OCI-LY7 (cell line): ENCODE data around the gene TMEM131L. TPM values are rescaled to one million over a fixed set of nuclear protein-coding genes. Genes with fewer than 3 reads are reported as not detected.

Experiments
- BruUV-seq: library from RNA; stranded (reverse); fragments of 400-500 nt; replicated peaks from 2 replicates; lab custom pipeline; 2021; lab: Mats Ljungman, UMichigan
- CTCF ChIA-PET: fragments of 300-600 bp; sonication (Branson Sonifier 250); formaldehyde crosslinking; loops from one replicate; lab custom pipeline; 2022; ENCODE audit warnings: antibody characterized with exemption; ENCODE audit not compliant: unreplicated experiment; lab: Charles Lee
- POLR2A ChIA-PET: fragments of 300-600 bp; sonication (Branson Sonifier 250); formaldehyde crosslinking; loops from one replicate; lab custom pipeline; 2022; ENCODE audit warnings: antibody characterized with exemption; lab: Charles Lee
- DNase-seq: peaks from one replicate; pipeline ENCODE4 v3.0.0-alpha.2; 2015; ENCODE audit warnings: low spot score
- H2AFZ ChIP-seq: fragments of 200-600 bp; sonication (generic), shearing (Covaris generic); 2 replicates; pipeline ENCODE4 v1.6.1; 2014; ENCODE audit warnings: mild to moderate bottlenecking, antibody characterized with exemption, low read length, moderate library complexity
- H3K27ac ChIP-seq: fragments of 200-600 bp; sonication (generic); 2 replicates; pipeline ENCODE4 v1.5.1; 2014; ENCODE audit warnings: mixed run types, low read depth, mild to moderate bottlenecking, moderate library complexity, low read length, inconsistent platforms; ENCODE audit not compliant: poor library complexity, severe bottlenecking
- H3K36me3 ChIP-seq: fragments of 200-600 bp; sonication (generic); 2 replicates; pipeline ENCODE4 v1.6.1; 2014; ENCODE audit warnings: mild to moderate bottlenecking, antibody characterized with exemption, low read length, moderate library complexity, mixed read lengths; ENCODE audit not compliant: insufficient read depth
- H3K4me1 ChIP-seq: fragments of 200-600 bp; sonication (generic); 2 replicates; pipeline ENCODE4 v1.5.1; 2014; ENCODE audit warnings: mild to moderate bottlenecking, low read length; ENCODE audit not compliant: insufficient read depth, poor library complexity, severe bottlenecking
- H3K4me2 ChIP-seq: fragments of 200-600 bp; sonication (generic); 2 replicates; pipeline ENCODE4 v1.6.1; 2014; ENCODE audit warnings: mild to moderate bottlenecking, low read length
- H3K4me3 ChIP-seq: fragments of 200-600 bp; sonication (generic); 2 replicates; pipeline ENCODE4 v1.5.1; 2014; ENCODE audit warnings: mild to moderate bottlenecking, low read depth, low read length; ENCODE audit not compliant: poor library complexity, severe bottlenecking
- H3K79me2 ChIP-seq: fragments of 200-600 bp; sonication (generic); 2 replicates; pipeline ENCODE4 v1.6.1; 2016; ENCODE audit warnings: low read depth, mild to moderate bottlenecking, low read length, moderate library complexity, mixed read lengths; ENCODE audit not compliant: insufficient read depth
- H3K9me2 ChIP-seq: fragments of 200-600 bp; sonication (generic); 2 replicates; pipeline ENCODE4 v1.6.1; 2016; ENCODE audit warnings: mild to moderate bottlenecking, low read length, mixed read lengths; ENCODE audit not compliant: insufficient read depth
- H3K9me3 ChIP-seq: fragments of 200-600 bp; sonication (generic); 2 replicates; pipeline ENCODE4 v1.6.1; 2014; ENCODE audit warnings: mild to moderate bottlenecking, mixed run types, low read length, mixed read lengths
- H4K20me1 ChIP-seq: fragments of 200-600 bp; sonication (generic); 2 replicates; pipeline ENCODE4 v1.6.1; 2014; ENCODE audit warnings: mild to moderate bottlenecking, antibody characterized with exemption, low read length, moderate library complexity, mixed read lengths; ENCODE audit not compliant: insufficient read depth
- EZH2phosphoT487 ChIP-seq: fragments of 200-600 bp; sonication (generic); IDR thresholded peaks from 2 replicates; pipeline ENCODE4 v1.6.1; 2018; ENCODE audit warnings: low read depth, borderline replicate concordance, mild to moderate bottlenecking, mixed run types, antibody characterized with exemption, low read length, moderate library complexity, mixed read lengths
- intact Hi-C: fragments of 100-400 bp; cut with micrococcal nuclease; formaldehyde crosslinking; loops from one replicate; pipeline ENCODE4 v1.10.0; 2022; ENCODE audit not compliant: unreplicated experiment
- total RNA-seq, 2 experiments: library from RNA; depleted of rRNA in 1 of 2; stranded (reverse); fragments of >200 nt in 1 of 2; shearing (Covaris generic) in 1 of 2; gene quantifications; 2 replicates each; pipeline ENCODE4 v1.2.3, GENCODE V29; 2014 to 2022
- TF ChIP-seq, protein P1 (sequence below): fragments of 200-600 bp; sonication (generic); conservative IDR thresholded peaks from 2 replicates; pipeline ENCODE4 v1.5.1; 2014; ENCODE audit warnings: mild to moderate bottlenecking, antibody characterized with exemption, low read length, moderate library complexity, mixed read lengths

TMEM131L gene
- total RNA-seq, 2 experiments from 2014 or later, result 133 to 148 TPM

DNA sequence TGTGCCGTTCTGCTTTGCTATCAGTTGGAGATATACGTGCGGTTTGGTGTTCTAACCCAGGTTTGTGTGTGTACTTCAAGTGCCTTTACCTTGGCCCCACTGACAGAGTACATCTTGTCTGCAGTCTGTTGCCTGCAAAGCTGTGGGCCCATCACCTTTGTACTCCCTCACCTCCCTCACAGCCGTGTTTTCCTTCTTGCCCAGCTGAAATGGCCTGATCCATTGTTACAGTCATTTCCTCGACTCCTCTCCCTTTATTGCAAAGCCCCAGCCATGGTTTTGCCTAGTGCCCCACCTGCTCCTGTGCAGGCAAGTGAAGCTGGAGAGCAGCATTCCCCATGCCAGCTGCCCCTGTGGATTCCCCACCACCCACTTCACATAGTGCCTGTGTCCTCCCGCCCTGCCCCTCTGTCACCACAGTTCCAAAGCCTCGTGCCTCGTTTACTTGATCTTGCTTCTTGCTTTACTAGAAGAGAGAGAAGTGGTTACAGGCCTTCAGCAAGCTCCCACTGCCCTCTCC is 162.7 kb downstream of the TMEM131L start:
- Histone ChIP-seq H3K79me2 (no peaks in the 10 kb centered on the region), H3K9me2 (no peaks in the 10 kb centered on the region), H3K4me2 (no peak overlapping the region), H3K27ac (no peak overlapping the region), H2AFZ (no peak overlapping the region), H3K9me3 (no peaks in the 10 kb centered on the region), H3K4me1 (no peaks in the 10 kb centered on the region), H3K36me3 (peaks cover 99% of the 10 kb centered on the region), H4K20me1 (no peaks in the 10 kb centered on the region), H3K4me3 (no peak overlapping the region)
- POLR2A ChIA-PET, result interaction anchor here (0.7 kb wide), 1 partner anchor 419 kb away, joined by 3 read pairs; no protein-coding TSS in a partner anchor
- no TSS peak for BruUV-seq
- TF ChIP-seq, protein P1, sequence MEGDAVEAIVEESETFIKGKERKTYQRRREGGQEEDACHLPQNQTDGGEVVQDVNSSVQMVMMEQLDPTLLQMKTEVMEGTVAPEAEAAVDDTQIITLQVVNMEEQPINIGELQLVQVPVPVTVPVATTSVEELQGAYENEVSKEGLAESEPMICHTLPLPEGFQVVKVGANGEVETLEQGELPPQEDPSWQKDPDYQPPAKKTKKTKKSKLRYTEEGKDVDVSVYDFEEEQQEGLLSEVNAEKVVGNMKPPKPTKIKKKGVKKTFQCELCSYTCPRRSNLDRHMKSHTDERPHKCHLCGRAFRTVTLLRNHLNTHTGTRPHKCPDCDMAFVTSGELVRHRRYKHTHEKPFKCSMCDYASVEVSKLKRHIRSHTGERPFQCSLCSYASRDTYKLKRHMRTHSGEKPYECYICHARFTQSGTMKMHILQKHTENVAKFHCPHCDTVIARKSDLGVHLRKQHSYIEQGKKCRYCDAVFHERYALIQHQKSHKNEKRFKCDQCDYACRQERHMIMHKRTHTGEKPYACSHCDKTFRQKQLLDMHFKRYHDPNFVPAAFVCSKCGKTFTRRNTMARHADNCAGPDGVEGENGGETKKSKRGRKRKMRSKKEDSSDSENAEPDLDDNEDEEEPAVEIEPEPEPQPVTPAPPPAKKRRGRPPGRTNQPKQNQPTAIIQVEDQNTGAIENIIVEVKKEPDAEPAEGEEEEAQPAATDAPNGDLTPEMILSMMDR, result no peak
- no peak for TF ChIP-seq EZH2phosphoT487
- intact Hi-C loops, result loop anchor here (5.0 kb wide), 1 partner anchor 42 kb away; no protein-coding TSS in a partner anchor
- CTCF ChIA-PET, result no interaction called here
- no peak for DNase-seq

DNA sequence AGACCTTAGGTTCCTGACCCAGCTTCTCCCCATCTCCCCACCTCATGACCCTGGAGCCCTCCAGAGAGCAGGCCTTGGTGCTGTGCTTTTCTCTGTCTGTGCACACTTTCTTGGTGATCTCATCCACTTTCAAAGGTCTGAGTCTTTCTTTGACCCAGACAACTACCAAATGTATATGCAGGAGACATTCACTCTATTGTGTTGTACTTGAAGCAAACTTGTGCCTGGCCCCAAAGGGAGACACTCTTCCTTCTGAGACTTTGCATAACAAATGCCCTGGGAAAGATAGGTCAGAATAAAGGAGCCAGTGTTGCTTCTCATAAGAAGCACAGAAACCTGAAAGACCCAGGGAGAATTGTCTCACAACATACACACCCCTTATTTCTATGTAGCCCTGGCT is 163.6 kb downstream of the TMEM131L start:
- Histone ChIP-seq H4K20me1 (no peaks in the 10 kb centered on the region), H3K4me1 (no peaks in the 10 kb centered on the region), H3K79me2 (no peaks in the 10 kb centered on the region), H3K4me3 (no peak overlapping the region), H3K27ac (no peak overlapping the region), H2AFZ (no peak overlapping the region), H3K9me2 (no peaks in the 10 kb centered on the region), H3K4me2 (no peak overlapping the region), H3K9me3 (no peaks in the 10 kb centered on the region), H3K36me3 (peaks cover 100% of the 10 kb centered on the region)
- DNase-seq, result no peak
- intact Hi-C loops, result loop anchor here (5.0 kb wide), 1 partner anchor 42 kb away; no protein-coding TSS in a partner anchor
- no peak for TF ChIP-seq EZH2phosphoT487
- TF ChIP-seq, protein P1, result no peak
- BruUV-seq, result no TSS peak
- ChIA-PET CTCF (no interaction called here), POLR2A (no interaction called here)

DNA sequence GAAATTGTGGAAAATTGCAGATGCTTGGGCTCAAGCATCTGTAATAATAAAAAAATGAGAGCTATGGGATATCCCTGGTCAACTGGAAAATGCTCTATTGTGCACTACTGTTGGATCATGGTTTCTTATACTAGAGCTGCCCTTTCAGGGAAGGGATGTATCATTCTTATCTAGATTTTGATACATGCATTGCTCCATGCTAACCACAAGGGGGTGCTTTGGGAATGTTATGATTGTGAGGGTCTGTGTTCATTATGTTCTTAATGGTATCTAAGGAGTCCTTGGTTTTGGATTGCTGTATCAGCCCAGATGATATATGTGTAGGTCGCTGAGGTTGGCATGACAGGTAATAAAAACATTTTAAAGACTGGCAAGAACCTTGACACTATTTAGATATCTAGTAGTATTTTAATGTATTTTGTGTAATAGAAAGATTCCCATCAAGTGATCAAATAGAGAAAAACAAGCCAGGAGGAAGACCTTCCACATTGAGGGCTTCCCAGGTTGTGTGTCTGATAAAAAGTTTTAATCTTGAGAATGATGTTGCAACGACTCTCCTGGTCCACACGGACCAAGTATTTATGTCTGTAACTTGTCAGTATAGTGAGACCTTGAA is 168.7 kb downstream of the TMEM131L start:
- no peak for TF ChIP-seq EZH2phosphoT487
- TF ChIP-seq, protein P1, result peak; percentile 86
- no peaks in the 10 kb centered on the region for H3K9me2 ChIP-seq
- H3K9me3 ChIP-seq, result no peaks in the 10 kb centered on the region
- DNase-seq, result peak; percentile 49
- peaks cover 8% of the 10 kb centered on the region for H3K4me1 ChIP-seq
- H3K36me3 ChIP-seq, result peaks cover 90% of the 10 kb centered on the region
- no TSS peak for BruUV-seq
- CTCF ChIA-PET, result interaction anchor here (0.8 kb wide), 1 partner anchor 9 kb away, joined by 3 read pairs; no protein-coding TSS in a partner anchor
- no peak overlapping the region for H2AFZ ChIP-seq
- H4K20me1 ChIP-seq, result no peaks in the 10 kb centered on the region
- no peak overlapping the region for H3K4me2 ChIP-seq
- H3K27ac ChIP-seq, result no peak overlapping the region
- no peak overlapping the region for H3K4me3 ChIP-seq
- POLR2A ChIA-PET, result no interaction called here
- no peaks in the 10 kb centered on the region for H3K79me2 ChIP-seq
- intact Hi-C loops, result no loop called here
